Calu3 (cell line): ENCODE results near the gene CTPS2. TPM values are rescaled to one million over a fixed set of nuclear protein-coding genes. Genes with fewer than 3 reads are reported as not detected.

Source experiments
- BruUV-seq: library from RNA; stranded (reverse); fragments of 400-500 nt; replicated peaks from 2 replicates; lab custom pipeline; 2021; lab: Mats Ljungman, UMichigan
- CTCF ChIA-PET: fragments of 300-600 bp; sonication (Branson Sonifier 250); formaldehyde crosslinking; loops from one replicate; lab custom pipeline; 2022; ENCODE audit warnings: antibody characterized with exemption; lab: Charles Lee
- DNase-seq: peaks from one replicate; pipeline ENCODE4 v3.0.0; 2022
- H3K27ac Mint-ChIP-seq: one replicate; pipeline ENCODE4 v1.8.0; 2022; ENCODE audit warnings: mixed read lengths; ENCODE audit not compliant: unreplicated experiment
- H3K27me3 Mint-ChIP-seq: one replicate; pipeline ENCODE4 v1.8.0; 2022; ENCODE audit warnings: mixed read lengths; ENCODE audit not compliant: unreplicated experiment
- H3K36me3 Mint-ChIP-seq: one replicate; pipeline ENCODE4 v1.8.0; 2022; ENCODE audit warnings: mild to moderate bottlenecking, moderate library complexity, mixed read lengths; ENCODE audit not compliant: insufficient read depth, unreplicated experiment
- H3K4me1 Mint-ChIP-seq: one replicate; pipeline ENCODE4 v1.8.0; 2022; ENCODE audit warnings: mild to moderate bottlenecking, low read depth, mixed read lengths; ENCODE audit not compliant: unreplicated experiment
- H3K4me3 Mint-ChIP-seq: one replicate; pipeline ENCODE4 v1.8.0; 2022; ENCODE audit warnings: mild to moderate bottlenecking, low read depth, moderate library complexity, mixed read lengths; ENCODE audit not compliant: unreplicated experiment
- H3K9me3 Mint-ChIP-seq: one replicate; pipeline ENCODE4 v1.8.0; 2022; ENCODE audit warnings: low read depth, mixed read lengths; ENCODE audit not compliant: unreplicated experiment
- CTCF ChIP-seq: fragments of 200-600 bp; IDR thresholded peaks from one replicate; pipeline ENCODE4 v1.8.0; 2022; ENCODE audit warnings: antibody characterized with exemption; ENCODE audit not compliant: unreplicated experiment
- intact Hi-C: fragments of 100-400 bp; cut with micrococcal nuclease; formaldehyde crosslinking; loops from one replicate; pipeline ENCODE4 v1.10.0; 2022; ENCODE audit not compliant: unreplicated experiment
- total RNA-seq: library from RNA; stranded (reverse); gene quantifications from 2 replicates; pipeline ENCODE4 v1.2.3, GENCODE V29; 2022

Gene CTPS2
- total RNA-seq, 1 experiment from 2014 or later, result 23.2 TPM

- intact Hi-C loops, result no loop called here
- H3K9me3 Mint-ChIP-seq, result no peaks in the 10 kb centered on the region
- H3K27ac Mint-ChIP-seq, result no peak overlapping the region
- CTCF ChIA-PET, result no interaction called here
- H3K4me3 Mint-ChIP-seq, result no peak overlapping the region
- TF ChIP-seq CTCF, result no peak
- no peak for DNase-seq
- H3K36me3 Mint-ChIP-seq, result peaks cover 6% of the 10 kb centered on the region
- H3K4me1 Mint-ChIP-seq, result no peaks in the 10 kb centered on the region
- H3K27me3 Mint-ChIP-seq, result no peaks in the 10 kb centered on the region
- BruUV-seq, result no TSS peak
Observed at GRCh38 chrX:16639966-16640365, 72.5 kb downstream of the CTPS2 start.

GRCh38 chrX:16638533-16638932, 73.9 kb downstream of the CTPS2 start:
- H3K9me3 Mint-ChIP-seq, result no peaks in the 10 kb centered on the region
- no peak overlapping the region for H3K27ac Mint-ChIP-seq
- peaks cover under 1% of the 10 kb centered on the region for H3K36me3 Mint-ChIP-seq
- intact Hi-C loops, result no loop called here
- H3K4me1 Mint-ChIP-seq, result no peaks in the 10 kb centered on the region
- BruUV-seq, result no TSS peak
- TF ChIP-seq CTCF, result no peak
- CTCF ChIA-PET, result no interaction called here
- no peak overlapping the region for H3K4me3 Mint-ChIP-seq
- H3K27me3 Mint-ChIP-seq, result no peaks in the 10 kb centered on the region
- DNase-seq, result no peak

- Mint-ChIP-seq H3K4me3 (no peak overlapping the region), H3K4me1 (no peaks in the 10 kb centered on the region), H3K36me3 (peaks cover 8% of the 10 kb centered on the region), H3K27ac (no peak overlapping the region), H3K27me3 (no peaks in the 10 kb centered on the region), H3K9me3 (no peaks in the 10 kb centered on the region)
- no TSS peak for BruUV-seq
- CTCF ChIA-PET, result interaction anchor here (0.6 kb wide), 1 partner anchor 12 kb away, joined by 6 read pairs; no protein-coding TSS in a partner anchor
- TF ChIP-seq CTCF, result no peak
- DNase-seq, result no peak
- intact Hi-C loops, result no loop called here
Observed at GRCh38 chrX:16635596-16635995, 76.9 kb downstream of the CTPS2 start.

GRCh38 chrX:16635040-16635439, 77.4 kb downstream of the CTPS2 start:
- TF ChIP-seq CTCF, result no peak
- H3K9me3 Mint-ChIP-seq, result no peaks in the 10 kb centered on the region
- no peaks in the 10 kb centered on the region for H3K4me1 Mint-ChIP-seq
- no peak overlapping the region for H3K27ac Mint-ChIP-seq
- H3K27me3 Mint-ChIP-seq, result no peaks in the 10 kb centered on the region
- peaks cover 8% of the 10 kb centered on the region for H3K36me3 Mint-ChIP-seq
- no peak overlapping the region for H3K4me3 Mint-ChIP-seq
- DNase-seq, result no peak
- intact Hi-C loops, result no loop called here
- CTCF ChIA-PET, result interaction anchor here (0.6 kb wide), 1 partner anchor 107 kb away, joined by 4 read pairs; no protein-coding TSS in a partner anchor
- BruUV-seq, result no TSS peak
